Calu3 (cell line): ENCODE measurements around the gene EPHB6. TPM values are rescaled to one million over a fixed set of nuclear protein-coding genes. Genes with fewer than 3 reads are reported as not detected.

Experiments
- BruUV-seq: library from RNA; stranded (reverse); fragments of 400-500 nt; replicated peaks from 2 replicates; lab custom pipeline; 2021; lab: Mats Ljungman, UMichigan
- CTCF ChIA-PET: fragments of 300-600 bp; sonication (Branson Sonifier 250); formaldehyde crosslinking; loops from one replicate; lab custom pipeline; 2022; ENCODE audit warnings: antibody characterized with exemption; lab: Charles Lee
- DNase-seq: peaks from one replicate; pipeline ENCODE4 v3.0.0; 2022
- H3K27ac Mint-ChIP-seq: one replicate; pipeline ENCODE4 v1.8.0; 2022; ENCODE audit warnings: mixed read lengths; ENCODE audit not compliant: unreplicated experiment
- H3K27me3 Mint-ChIP-seq: one replicate; pipeline ENCODE4 v1.8.0; 2022; ENCODE audit warnings: mixed read lengths; ENCODE audit not compliant: unreplicated experiment
- H3K36me3 Mint-ChIP-seq: one replicate; pipeline ENCODE4 v1.8.0; 2022; ENCODE audit warnings: mild to moderate bottlenecking, moderate library complexity, mixed read lengths; ENCODE audit not compliant: insufficient read depth, unreplicated experiment
- H3K4me1 Mint-ChIP-seq: one replicate; pipeline ENCODE4 v1.8.0; 2022; ENCODE audit warnings: mild to moderate bottlenecking, low read depth, mixed read lengths; ENCODE audit not compliant: unreplicated experiment
- H3K4me3 Mint-ChIP-seq: one replicate; pipeline ENCODE4 v1.8.0; 2022; ENCODE audit warnings: mild to moderate bottlenecking, low read depth, moderate library complexity, mixed read lengths; ENCODE audit not compliant: unreplicated experiment
- H3K9me3 Mint-ChIP-seq: one replicate; pipeline ENCODE4 v1.8.0; 2022; ENCODE audit warnings: low read depth, mixed read lengths; ENCODE audit not compliant: unreplicated experiment
- intact Hi-C: fragments of 100-400 bp; cut with micrococcal nuclease; formaldehyde crosslinking; loops from one replicate; pipeline ENCODE4 v1.10.0; 2022; ENCODE audit not compliant: unreplicated experiment
- total RNA-seq: library from RNA; stranded (reverse); gene quantifications from 2 replicates; pipeline ENCODE4 v1.2.3, GENCODE V29; 2022
- TF ChIP-seq, protein P1 (sequence below): fragments of 200-600 bp; IDR thresholded peaks from one replicate; pipeline ENCODE4 v1.8.0; 2022; ENCODE audit warnings: antibody characterized with exemption; ENCODE audit not compliant: unreplicated experiment

The EPHB6 gene
- total RNA-seq, 1 experiment from 2014 or later, result 3.0 TPM

DNA sequence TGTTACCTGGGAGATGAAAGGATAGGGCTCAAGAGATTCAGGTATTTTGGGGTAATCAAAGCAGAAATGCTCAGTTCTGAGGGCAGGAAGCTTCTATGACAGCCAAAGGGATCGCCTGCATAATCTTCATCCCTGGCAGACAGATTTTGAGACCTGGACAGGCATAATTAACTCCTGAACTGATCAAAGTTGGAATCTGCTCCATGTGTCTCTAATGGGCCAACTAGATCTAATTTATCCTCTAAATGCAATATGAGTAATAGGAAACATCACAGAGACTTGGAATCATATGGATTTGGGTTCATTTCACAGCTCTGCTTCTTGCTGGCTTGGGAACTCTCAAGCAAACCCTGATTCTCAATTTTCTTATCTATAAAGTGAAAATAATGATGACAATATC is 41.2 kb upstream of the EPHB6 start:
- BruUV-seq, result no TSS peak
- CTCF ChIA-PET, result interaction anchor here (1.0 to 2.8 kb wide), 4 partner anchors 30 to 402 kb away, joined by 3 to 10 read pairs (median 6); no protein-coding TSS in a partner anchor
- H3K9me3 Mint-ChIP-seq, result no peaks in the 10 kb centered on the region
- H3K4me3 Mint-ChIP-seq, result no peak overlapping the region
- H3K4me1 Mint-ChIP-seq, result peaks cover 28% of the 10 kb centered on the region
- DNase-seq, result no peak
- H3K27ac Mint-ChIP-seq, result no peak overlapping the region
- peaks cover 6% of the 10 kb centered on the region for H3K36me3 Mint-ChIP-seq
- peaks cover 66% of the 10 kb centered on the region for H3K27me3 Mint-ChIP-seq
- intact Hi-C loops, result no loop called here
- TF ChIP-seq, protein P1, sequence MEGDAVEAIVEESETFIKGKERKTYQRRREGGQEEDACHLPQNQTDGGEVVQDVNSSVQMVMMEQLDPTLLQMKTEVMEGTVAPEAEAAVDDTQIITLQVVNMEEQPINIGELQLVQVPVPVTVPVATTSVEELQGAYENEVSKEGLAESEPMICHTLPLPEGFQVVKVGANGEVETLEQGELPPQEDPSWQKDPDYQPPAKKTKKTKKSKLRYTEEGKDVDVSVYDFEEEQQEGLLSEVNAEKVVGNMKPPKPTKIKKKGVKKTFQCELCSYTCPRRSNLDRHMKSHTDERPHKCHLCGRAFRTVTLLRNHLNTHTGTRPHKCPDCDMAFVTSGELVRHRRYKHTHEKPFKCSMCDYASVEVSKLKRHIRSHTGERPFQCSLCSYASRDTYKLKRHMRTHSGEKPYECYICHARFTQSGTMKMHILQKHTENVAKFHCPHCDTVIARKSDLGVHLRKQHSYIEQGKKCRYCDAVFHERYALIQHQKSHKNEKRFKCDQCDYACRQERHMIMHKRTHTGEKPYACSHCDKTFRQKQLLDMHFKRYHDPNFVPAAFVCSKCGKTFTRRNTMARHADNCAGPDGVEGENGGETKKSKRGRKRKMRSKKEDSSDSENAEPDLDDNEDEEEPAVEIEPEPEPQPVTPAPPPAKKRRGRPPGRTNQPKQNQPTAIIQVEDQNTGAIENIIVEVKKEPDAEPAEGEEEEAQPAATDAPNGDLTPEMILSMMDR, result no peak

DNA sequence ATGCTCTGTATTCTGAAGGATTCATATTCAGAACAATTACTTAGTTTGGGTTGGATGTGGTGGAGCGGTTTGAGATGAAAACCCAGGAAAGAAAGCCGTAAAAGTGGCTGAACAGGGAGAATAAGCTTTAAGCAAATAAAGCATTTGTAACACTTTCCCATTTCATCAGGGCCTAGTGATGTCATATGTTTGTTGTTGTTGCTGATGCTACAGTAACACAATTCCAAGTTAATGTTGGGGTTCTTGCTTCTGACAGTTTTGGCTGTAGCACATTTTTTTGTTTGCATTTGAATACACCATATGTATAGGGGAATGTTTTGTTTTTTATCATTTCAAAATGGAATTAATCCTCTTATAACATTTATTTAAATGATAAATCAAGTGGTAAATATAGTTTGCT is 40.4 kb upstream of the EPHB6 start:
- BruUV-seq, result no TSS peak
- peaks cover 73% of the 10 kb centered on the region for H3K27me3 Mint-ChIP-seq
- no peak overlapping the region for H3K27ac Mint-ChIP-seq
- CTCF ChIA-PET, result interaction anchor here (1.8 to 2.8 kb wide), 2 partner anchors 31 to 182 kb away, joined by 9 to 10 read pairs; no protein-coding TSS in a partner anchor
- H3K9me3 Mint-ChIP-seq, result no peaks in the 10 kb centered on the region
- peaks cover under 1% of the 10 kb centered on the region for H3K36me3 Mint-ChIP-seq
- TF ChIP-seq, protein P1, result no peak
- peaks cover 21% of the 10 kb centered on the region for H3K4me1 Mint-ChIP-seq
- no peak for DNase-seq
- H3K4me3 Mint-ChIP-seq, result no peak overlapping the region
- intact Hi-C loops, result no loop called here

DNA sequence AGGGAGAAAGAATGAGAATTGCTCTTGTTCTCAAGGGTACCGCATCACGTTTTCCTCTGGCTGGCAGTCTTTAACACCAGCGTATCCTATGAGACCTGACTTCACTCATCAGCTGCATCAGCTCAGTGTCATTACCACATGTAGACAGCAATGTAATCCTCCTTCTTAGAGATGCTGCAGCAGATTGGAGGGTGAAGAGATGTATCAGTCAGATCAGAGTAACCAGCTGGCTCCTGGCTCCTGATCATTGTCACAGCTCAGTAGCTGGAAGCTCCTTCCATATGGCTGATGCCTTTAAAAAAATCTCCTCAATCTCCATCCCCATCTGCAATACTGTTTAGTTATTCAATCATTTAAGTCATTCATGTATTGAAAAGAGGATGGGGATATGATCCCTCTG is 39.7 kb upstream of the EPHB6 start:
- TF ChIP-seq, protein P1, result no peak
- BruUV-seq, result no TSS peak

DNA sequence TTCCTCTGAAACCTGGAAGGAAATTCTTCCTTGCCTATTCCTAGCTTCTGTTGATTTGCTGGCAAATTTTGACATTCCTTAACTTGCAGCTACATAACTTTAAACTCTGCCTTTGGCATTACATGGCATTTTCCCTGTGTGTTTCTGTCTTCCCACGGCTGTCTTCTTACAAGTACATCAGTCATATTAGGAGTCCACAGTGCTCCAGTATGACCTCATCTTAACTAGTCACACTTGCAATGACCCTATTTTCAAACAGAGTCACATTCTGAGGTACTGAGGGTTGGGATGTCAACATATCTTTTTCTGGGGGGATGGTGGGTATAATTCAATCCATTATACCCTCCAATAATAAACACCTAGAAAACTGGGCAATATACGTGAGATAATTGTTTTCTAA is 37.4 kb upstream of the EPHB6 start:
- CTCF ChIA-PET, result no interaction called here

More for the DNA sequence above, 39.7 kb upstream of the EPHB6 start:
- Mint-ChIP-seq H3K4me1 (peaks cover 18% of the 10 kb centered on the region), H3K4me3 (no peak overlapping the region), H3K9me3 (no peaks in the 10 kb centered on the region), H3K36me3 (no peaks in the 10 kb centered on the region), H3K27me3 (peaks cover 80% of the 10 kb centered on the region), H3K27ac (no peak overlapping the region)
- intact Hi-C loops, result no loop called here
- CTCF ChIA-PET, result interaction anchor here (2.8 kb wide), 1 partner anchor 183 kb away, joined by 10 read pairs; no protein-coding TSS in a partner anchor
- no peak for DNase-seq

More for the DNA sequence above, 37.4 kb upstream of the EPHB6 start:
- intact Hi-C loops, result no loop called here
- no peaks in the 10 kb centered on the region for H3K9me3 Mint-ChIP-seq
- no peak for DNase-seq
- no peak overlapping the region for H3K4me3 Mint-ChIP-seq
- H3K27me3 Mint-ChIP-seq, result peaks cover 88% of the 10 kb centered on the region
- H3K36me3 Mint-ChIP-seq, result no peaks in the 10 kb centered on the region
- BruUV-seq, result no TSS peak
- peaks cover 13% of the 10 kb centered on the region for H3K4me1 Mint-ChIP-seq
- TF ChIP-seq, protein P1, result no peak
- H3K27ac Mint-ChIP-seq, result no peak overlapping the region
